ENCODE data around the gene MAPK8IP2. TPM values are rescaled to one million over a fixed set of nuclear protein-coding genes. Genes with fewer than 3 reads are reported as not detected.
"Not testable (repeated sequence)": the region's sequence is repeated elsewhere in the genome, so short reads cannot be mapped to it uniquely, and the experiment has no call there.

MAPK8IP2 gene
- total RNA-seq, 2 donors from 2014 or later, result 0.60 to 0.62 TPM

DNA sequence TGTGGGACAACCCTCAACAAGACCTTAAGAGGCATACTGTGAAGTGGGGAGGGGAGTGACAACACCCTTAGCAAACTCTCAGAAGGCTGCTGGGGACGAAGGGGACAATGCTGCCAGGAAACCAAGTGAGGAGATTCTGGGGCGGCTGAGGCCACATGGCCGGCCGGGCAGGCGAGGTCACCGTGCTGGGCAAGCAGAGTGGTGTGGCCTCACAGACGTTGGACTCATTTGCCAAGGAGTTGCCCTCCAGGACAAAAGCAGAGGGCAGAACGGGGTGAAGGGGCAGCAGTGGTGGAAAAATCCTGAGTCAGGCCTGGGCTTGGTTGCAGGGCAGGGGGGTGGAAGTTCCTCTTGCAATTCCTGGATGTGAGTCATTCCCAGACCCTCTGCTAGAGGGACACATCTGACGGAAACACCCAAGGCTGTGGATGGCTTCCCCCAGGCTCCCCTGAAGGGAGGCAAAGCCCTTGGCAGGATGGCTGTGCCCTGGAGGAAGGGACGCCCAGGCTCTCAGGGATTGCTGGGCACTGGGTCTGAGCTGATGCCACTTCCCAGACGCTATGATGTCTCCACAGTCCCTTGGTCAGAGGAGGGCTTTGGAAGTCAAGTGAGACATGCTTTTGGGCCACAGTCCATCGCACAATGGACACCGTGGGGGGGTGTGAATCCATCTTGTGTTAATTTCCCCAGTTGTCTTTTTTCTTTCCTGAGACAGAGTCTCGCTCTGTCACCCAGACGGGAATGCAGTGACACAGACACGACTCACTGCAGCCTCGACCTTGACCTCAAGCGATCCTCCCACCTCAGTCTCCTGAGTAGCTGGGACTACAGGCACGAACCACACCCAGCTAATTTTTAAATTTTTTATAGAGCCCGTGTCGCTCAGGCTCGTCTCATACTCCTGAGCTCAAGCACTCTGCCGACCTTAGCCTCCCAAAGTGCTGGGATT is 55.8 kb downstream of the MAPK8IP2 start:
- Mint-ChIP-seq H3K27ac (no peak overlapping the region), H3K9me3 (no peaks in the 10 kb centered on the region), H3K36me3 (ENCODE audit: insufficient read depth in 2 of 2) (no peaks in the 10 kb centered on the region), H3K27me3 (ENCODE audit: low read depth) (peaks cover 6% of the 10 kb centered on the region), H3K4me3 (no peak overlapping the region), H3K4me1 (ENCODE audit: low read depth) (no peaks in the 10 kb centered on the region)
- DNase-seq (no peak), ATAC-seq (replicated peaks in 1 of 2) (no peak)

DNA sequence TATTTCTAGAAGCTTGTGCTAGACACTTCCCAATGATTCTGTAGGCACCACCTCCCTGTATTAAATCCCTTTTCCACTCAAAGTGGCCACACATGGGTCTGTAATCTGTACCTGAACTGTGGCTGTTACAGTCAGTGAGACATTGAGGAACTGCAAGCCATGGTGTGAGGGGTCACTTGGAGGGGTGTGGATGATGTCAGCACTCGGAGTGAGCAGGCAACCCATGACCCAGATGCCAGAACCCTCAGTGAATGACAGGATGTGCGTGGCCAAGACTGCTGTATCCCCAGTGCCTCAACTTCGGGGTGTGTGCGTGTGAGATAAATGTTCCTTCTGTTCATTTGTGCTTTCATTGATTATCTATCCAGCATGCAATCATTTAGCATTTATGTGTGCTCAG is 57.3 kb downstream of the MAPK8IP2 start:
- H3K27me3 Mint-ChIP-seq (ENCODE audit: low read depth), result peaks cover 6% of the 10 kb centered on the region
- no peaks in the 10 kb centered on the region for H3K4me1 Mint-ChIP-seq (ENCODE audit: low read depth)
- H3K36me3 Mint-ChIP-seq (ENCODE audit: insufficient read depth in 2 of 2), result no peaks in the 10 kb centered on the region
- DNase-seq (no peak), ATAC-seq (replicated peaks in 1 of 2) (no peak)
- H3K4me3 Mint-ChIP-seq, result no peak overlapping the region
- no peaks in the 10 kb centered on the region for H3K9me3 Mint-ChIP-seq
- no peak overlapping the region for H3K27ac Mint-ChIP-seq

GRCh38 chr22:50659711-50660110 is 59.1 kb downstream of the MAPK8IP2 start:
- not testable (repeated sequence) for ATAC-seq (replicated peaks in 1 of 2); H3K36me3 Mint-ChIP-seq (ENCODE audit: insufficient read depth in 2 of 2); H3K4me1 Mint-ChIP-seq (ENCODE audit: low read depth); H3K27ac Mint-ChIP-seq; H3K27me3 Mint-ChIP-seq (ENCODE audit: low read depth); H3K9me3 Mint-ChIP-seq; H3K4me3 Mint-ChIP-seq; DNase-seq

GRCh38 chr22:50660306-50660705 is 59.7 kb downstream of the MAPK8IP2 start:
- Mint-ChIP-seq H3K36me3 (ENCODE audit: insufficient read depth in 2 of 2) (no peaks in the 10 kb centered on the region), H3K9me3 (no peaks in the 10 kb centered on the region), H3K27ac (no peak overlapping the region), H3K4me1 (ENCODE audit: low read depth) (no peaks in the 10 kb centered on the region), H3K4me3 (no peak overlapping the region), H3K27me3 (ENCODE audit: low read depth) (peaks cover 6% of the 10 kb centered on the region)
- no peak for ATAC-seq (replicated peaks in 1 of 2)
- DNase-seq, result no peak

Other genes with a start within 250 kb of the MAPK8IP2 start
- gene SBF1, start 125.8 kb upstream of the MAPK8IP2 start, total RNA-seq, result 100 to 1,000 TPM; 108 to 114 TPM
- 10 to 100 TPM; 25.5 to 28.8 TPM for gene ADM2, start 119.2 kb upstream of the MAPK8IP2 start, total RNA-seq
- gene MIOX, start 113.9 kb upstream of the MAPK8IP2 start, total RNA-seq, result 1 to 10 TPM; 3.4 to 5.2 TPM
- 10 to 100 TPM; 64.8 to 64.9 TPM for gene LMF2, start 93.1 kb upstream of the MAPK8IP2 start, total RNA-seq
- gene NCAPH2, start 92.6 kb upstream of the MAPK8IP2 start, total RNA-seq, result 100 to 1,000 TPM; 120 to 141 TPM
- gene SCO2, start 75.2 kb upstream of the MAPK8IP2 start, total RNA-seq, result 1 to 10 TPM; 8.3 to 8.5 TPM
- gene TYMP, start 70.8 kb upstream of the MAPK8IP2 start, total RNA-seq, result 100 to 1,000 TPM in 1 of 2 donors, 10 to 100 TPM in 1; 71.5 to 101 TPM
- gene KLHDC7B, start 54.9 kb upstream of the MAPK8IP2 start, total RNA-seq, result 10 to 100 TPM; 45.5 to 49.1 TPM
- gene SYCE3, start 37.9 kb upstream of the MAPK8IP2 start, total RNA-seq, result 1 to 10 TPM; 1.7 TPM
- 10 to 100 TPM; 85.3 to 88.0 TPM for gene CPT1B, start 22.4 kb upstream of the MAPK8IP2 start, total RNA-seq
- gene CHKB, start 17.9 kb upstream of the MAPK8IP2 start, total RNA-seq, result 100 to 1,000 TPM in 1 of 2 donors, 10 to 100 TPM in 1; 95.6 to 110 TPM
- gene ARSA, start 27.4 kb downstream of the MAPK8IP2 start, total RNA-seq, result 10 to 100 TPM; 19.8 to 26.8 TPM
- gene SHANK3, start 72.0 kb downstream of the MAPK8IP2 start, total RNA-seq, result under 1 TPM; 0.19 to 0.24 TPM
- gene ACR, start 137.4 kb downstream of the MAPK8IP2 start, total RNA-seq, result not detected
- 10 to 100 TPM; 26.6 to 29.4 TPM for gene RABL2B, start 182.8 kb downstream of the MAPK8IP2 start, total RNA-seq